Mucosa of stomach (tissue), 1 donor: ENCODE data around the gene CCNL1.
"Not testable (repeated sequence)": the region's sequence is repeated elsewhere in the genome, so short reads cannot be mapped to it uniquely, and the experiment has no call there.

ENCODE experiments used
- H3K27me3 ChIP-seq: one replicate; pipeline ENCODE4 v1.7.0; 2013; ENCODE audit warnings: mild to moderate bottlenecking, low read length; ENCODE audit not compliant: control insufficient read depth, insufficient read depth
- H3K36me3 ChIP-seq: one replicate; pipeline ENCODE4 v1.7.0; 2013; ENCODE audit warnings: low read length; ENCODE audit not compliant: control insufficient read depth, insufficient read depth
- H3K4me1 ChIP-seq: one replicate; pipeline ENCODE4 v1.7.0; 2013; ENCODE audit warnings: mild to moderate bottlenecking, low read length; ENCODE audit not compliant: control insufficient read depth, insufficient read depth
- H3K4me3 ChIP-seq: one replicate; pipeline ENCODE4 v1.7.0; 2013; ENCODE audit warnings: low read length
- H3K9ac ChIP-seq: one replicate; pipeline ENCODE4 v1.7.0; 2013; ENCODE audit warnings: mild to moderate bottlenecking, low read length, moderate library complexity
- H3K9me3 ChIP-seq: one replicate; pipeline ENCODE4 v1.7.0; 2013; ENCODE audit warnings: mild to moderate bottlenecking, low read length, moderate library complexity; ENCODE audit not compliant: control insufficient read depth
- donor health status: Pancreatic carcinoma.

CCNL1 gene

DNA sequence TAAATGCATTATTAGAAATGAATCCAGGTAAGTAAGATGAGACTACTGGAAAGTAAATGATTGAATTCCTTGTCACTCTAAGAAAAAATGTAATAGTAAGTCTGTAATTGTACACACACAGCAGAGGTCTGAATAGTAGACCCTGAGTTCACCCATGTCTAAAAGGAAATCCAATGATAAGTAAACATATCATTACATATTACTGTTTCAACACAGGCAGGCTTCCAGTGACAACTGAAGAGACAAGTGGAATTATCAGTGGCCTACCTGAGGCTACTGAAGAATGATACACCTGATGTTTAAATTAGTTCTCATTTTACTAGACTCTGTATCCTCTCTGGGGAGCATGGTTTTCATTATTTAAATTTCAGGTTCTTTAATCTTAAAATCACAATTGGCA lies 6.2 kb upstream of the CCNL1 start:
- Histone ChIP-seq H3K4me3 (no peak overlapping the region), H3K4me1 (peaks cover 4% of the 10 kb centered on the region), H3K36me3 (no peaks in the 10 kb centered on the region), H3K9ac (no peak overlapping the region), H3K9me3 (no peaks in the 10 kb centered on the region), H3K27me3 (no peaks in the 10 kb centered on the region)

DNA sequence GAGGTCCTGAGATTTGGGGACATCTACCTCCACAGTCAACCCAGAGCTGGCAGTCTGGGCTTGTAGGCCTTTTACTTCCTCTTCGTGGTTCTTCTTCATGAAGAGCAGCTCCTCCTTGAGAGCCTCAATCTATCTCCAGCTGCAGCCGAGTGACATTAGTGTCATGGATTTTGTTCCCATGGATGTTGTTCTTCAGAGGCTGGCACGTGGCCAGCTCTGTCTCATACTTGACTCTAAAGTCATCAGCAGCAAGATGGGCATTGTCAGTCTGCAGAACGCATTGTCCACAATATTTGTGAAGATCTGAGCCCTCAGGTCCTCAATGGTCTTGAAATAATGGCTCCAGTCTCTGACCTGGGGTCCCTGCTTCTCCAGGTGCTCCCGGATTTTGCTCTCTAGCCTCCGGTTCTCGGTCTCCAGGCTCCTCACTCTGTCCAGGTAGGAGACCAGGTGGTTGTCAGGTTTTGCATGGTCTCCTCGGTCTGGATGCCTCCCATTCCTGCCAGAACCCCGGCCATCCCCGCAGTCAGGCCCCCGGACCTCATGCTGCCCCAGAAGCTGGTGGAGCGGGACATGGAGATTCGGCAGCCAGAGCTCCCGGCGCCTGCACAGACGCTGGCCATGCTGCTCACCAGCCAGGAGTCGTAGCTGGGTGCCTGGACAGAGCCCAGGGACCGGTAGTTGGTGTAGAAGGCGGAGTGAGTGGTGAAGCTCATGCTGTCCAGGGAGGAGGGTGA lies 3.4 kb upstream of the CCNL1 start:
- Histone ChIP-seq H3K36me3 (no peaks in the 10 kb centered on the region), H3K4me1 (peaks cover 8% of the 10 kb centered on the region), H3K4me3 (no peak overlapping the region), H3K9ac (no peak overlapping the region), H3K9me3 (no peaks in the 10 kb centered on the region), H3K27me3 (no peaks in the 10 kb centered on the region)

- H3K9ac ChIP-seq, H3K9me3 ChIP-seq, H3K4me3 ChIP-seq, H3K27me3 ChIP-seq, H3K36me3 ChIP-seq: not testable (repeated sequence)
- peaks cover 15% of the 10 kb centered on the region for H3K4me1 ChIP-seq
Observed at GRCh38 chr3:157162620-157163019, 2.7 kb upstream of the CCNL1 start.

- peak overlapping the region; percentile 93 for H3K9ac ChIP-seq
- H3K36me3 ChIP-seq = no peaks in the 10 kb centered on the region
- no peaks in the 10 kb centered on the region for H3K9me3 ChIP-seq
- H3K4me3 ChIP-seq = peak overlapping the region; percentile 57
- H3K27me3 ChIP-seq = no peaks in the 10 kb centered on the region
- H3K4me1 ChIP-seq = peaks cover 26% of the 10 kb centered on the region
Observed at GRCh38 chr3:157160658-157161424, 894 bp upstream of the CCNL1 start.

DNA sequence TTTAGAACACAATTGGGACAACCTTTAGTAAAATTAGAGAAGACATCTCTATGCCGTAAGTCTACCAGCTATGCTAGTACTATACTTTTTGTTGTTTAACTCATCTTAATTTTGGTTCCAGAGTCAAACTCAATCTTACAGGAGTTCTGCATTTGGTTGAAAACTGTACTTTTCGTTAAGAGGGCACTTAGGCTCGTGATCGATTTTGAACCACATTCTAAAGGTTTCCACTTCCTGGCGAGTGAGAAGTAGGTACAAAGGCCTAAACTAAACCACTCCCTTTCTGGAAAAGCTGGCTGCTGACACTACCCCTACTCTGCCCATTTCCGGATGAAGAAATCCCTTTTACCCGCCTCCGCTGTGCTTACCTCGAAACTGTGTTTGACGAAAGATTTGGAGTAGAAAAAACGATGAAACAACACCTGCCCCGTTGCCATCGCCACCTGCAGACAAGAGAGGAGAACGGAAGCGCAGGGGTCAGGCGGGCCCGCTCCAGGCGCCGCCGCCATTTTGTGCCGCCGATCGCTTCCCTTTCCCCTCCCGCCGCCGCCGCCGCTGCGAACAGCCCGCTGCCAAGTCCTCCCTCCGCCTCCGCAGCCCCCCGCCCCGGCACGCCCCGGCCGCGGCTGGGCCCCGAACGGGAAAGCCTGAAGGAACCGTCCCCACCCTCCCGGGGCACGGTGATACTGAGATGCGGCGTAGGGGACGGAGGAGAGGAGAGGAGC lies 748 bp downstream of the CCNL1 start:
- Histone ChIP-seq H3K9ac (peak overlapping the region; percentile 93), H3K9me3 (no peaks in the 10 kb centered on the region), H3K36me3 (no peaks in the 10 kb centered on the region), H3K4me3 (peak overlapping the region; percentile 57), H3K4me1 (peaks cover 36% of the 10 kb centered on the region), H3K27me3 (no peaks in the 10 kb centered on the region)

GRCh38 chr3:157157836-157158235 lies 2.1 kb downstream of the CCNL1 start:
- Histone ChIP-seq H3K4me3 (peak overlapping the region; percentile 57), H3K9me3 (no peaks in the 10 kb centered on the region), H3K4me1 (peaks cover 37% of the 10 kb centered on the region), H3K27me3 (no peaks in the 10 kb centered on the region), H3K9ac (peak overlapping the region; percentile 93), H3K36me3 (no peaks in the 10 kb centered on the region)

DNA sequence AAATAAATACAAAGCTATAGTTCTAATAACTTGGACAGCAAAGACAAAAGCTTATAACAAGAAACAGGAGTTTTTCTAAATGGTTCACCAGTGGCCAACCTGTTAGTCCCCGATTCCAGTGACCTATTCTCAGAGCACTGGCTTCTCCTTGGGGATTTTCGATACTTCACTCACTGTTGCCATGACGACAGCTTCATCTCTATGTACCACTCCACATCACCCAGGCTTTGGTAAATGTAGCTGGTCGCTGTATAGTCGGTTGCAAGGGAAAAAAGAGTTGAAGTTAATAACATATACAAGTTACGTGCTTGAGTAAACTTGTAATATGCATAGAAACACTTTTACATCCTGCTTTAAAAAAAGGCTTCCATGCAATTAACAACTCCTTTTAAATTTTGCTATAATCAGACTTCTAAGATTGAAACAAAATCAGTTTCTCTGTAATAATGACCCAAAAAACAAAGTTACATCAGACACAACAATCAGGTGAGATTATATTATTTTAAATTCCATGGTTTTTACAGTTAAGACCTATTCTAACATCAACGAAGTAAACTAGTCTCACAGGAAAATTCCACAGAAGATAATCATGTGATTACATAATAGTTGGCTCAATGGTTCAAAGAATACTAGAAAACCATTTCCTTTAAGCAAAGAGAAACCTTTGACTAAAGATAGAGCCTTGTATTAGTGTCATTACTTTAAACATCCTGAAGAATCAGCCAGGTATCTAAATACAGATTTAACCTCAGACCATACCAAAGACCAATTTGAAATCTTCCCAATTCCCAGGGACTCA lies 2.9 kb downstream of the CCNL1 start:
- H3K36me3 ChIP-seq = no peaks in the 10 kb centered on the region
- no peaks in the 10 kb centered on the region for H3K9me3 ChIP-seq
- no peaks in the 10 kb centered on the region for H3K27me3 ChIP-seq
- peaks cover 37% of the 10 kb centered on the region for H3K4me1 ChIP-seq
- H3K4me3 ChIP-seq = no peak overlapping the region
- peak overlapping the region; percentile 38 for H3K9ac ChIP-seq

GRCh38 chr3:157155591-157155990 lies 4.4 kb downstream of the CCNL1 start:
- no peaks in the 10 kb centered on the region for H3K27me3 ChIP-seq
- H3K9me3 ChIP-seq = no peaks in the 10 kb centered on the region
- peaks cover 29% of the 10 kb centered on the region for H3K4me1 ChIP-seq
- no peak overlapping the region for H3K4me3 ChIP-seq
- no peaks in the 10 kb centered on the region for H3K36me3 ChIP-seq
- H3K9ac ChIP-seq = no peak overlapping the region

GRCh38 chr3:157154563-157155330 lies 5.2 kb downstream of the CCNL1 start:
- Histone ChIP-seq H3K36me3 (peaks cover 4% of the 10 kb centered on the region), H3K9ac (no peak overlapping the region), H3K4me1 (peaks cover 29% of the 10 kb centered on the region), H3K9me3 (no peaks in the 10 kb centered on the region), H3K4me3 (no peak overlapping the region), H3K27me3 (no peaks in the 10 kb centered on the region)

- Histone ChIP-seq H3K9me3 (no peaks in the 10 kb centered on the region), H3K36me3 (peaks cover 9% of the 10 kb centered on the region), H3K27me3 (no peaks in the 10 kb centered on the region), H3K4me1 (peaks cover 25% of the 10 kb centered on the region), H3K4me3 (no peak overlapping the region), H3K9ac (no peak overlapping the region)
Observed at GRCh38 chr3:157152930-157153329, 7.0 kb downstream of the CCNL1 start.

GRCh38 chr3:157152438-157152837 lies 7.5 kb downstream of the CCNL1 start:
- Histone ChIP-seq H3K9ac (no peak overlapping the region), H3K36me3 (peaks cover 9% of the 10 kb centered on the region)

More at GRCh38 chr3:157152438-157152837, 7.5 kb downstream of the CCNL1 start:
- Histone ChIP-seq H3K27me3 (no peaks in the 10 kb centered on the region), H3K9me3 (no peaks in the 10 kb centered on the region), H3K4me1 (peaks cover 20% of the 10 kb centered on the region), H3K4me3 (no peak overlapping the region)
